GM18511 (cell line): ENCODE measurements around the gene CRK.
"Not testable (repeated sequence)": the region's sequence is repeated elsewhere in the genome, so short reads cannot be mapped to it uniquely, and the experiment has no call there.

Experiments
- ATAC-seq: cut with Tn5 transposase; IDR thresholded peaks from one replicate; pipeline ENCODE4 v1.9.1; 2021; ENCODE audit warnings: mild to moderate bottlenecking, moderate library complexity; ENCODE audit not compliant: unreplicated experiment

CRK gene

DNA sequence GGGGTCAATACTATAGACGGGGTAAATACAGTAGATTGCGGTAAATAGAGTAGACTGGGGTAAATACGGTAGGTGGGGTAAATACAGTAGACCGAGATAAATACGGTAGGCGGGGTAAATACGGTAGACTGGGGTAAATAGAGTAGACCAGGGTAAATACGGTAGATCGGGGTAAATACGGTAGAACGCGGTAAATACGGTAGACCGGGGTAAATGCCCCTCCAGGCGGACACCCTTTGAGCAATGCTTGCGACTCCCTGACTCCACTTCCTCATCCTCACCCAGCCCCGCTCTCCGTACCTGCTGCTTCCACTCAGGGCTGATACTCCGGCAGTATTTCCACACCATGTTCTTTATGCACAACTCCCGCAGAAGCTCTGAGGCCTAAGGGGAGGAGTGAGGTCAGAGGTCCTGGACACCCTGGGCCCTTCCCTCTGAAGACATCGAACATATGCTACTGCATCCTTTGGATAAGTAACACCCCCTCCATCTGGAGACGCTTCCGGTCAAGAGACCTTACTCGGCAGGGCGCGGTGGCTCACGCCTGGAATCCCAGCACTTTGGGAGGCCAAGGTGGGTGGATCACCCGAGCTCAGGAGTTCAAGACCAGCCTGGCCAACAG is 13.3 kb upstream of the CRK start:
- no peak for ATAC-seq

DNA sequence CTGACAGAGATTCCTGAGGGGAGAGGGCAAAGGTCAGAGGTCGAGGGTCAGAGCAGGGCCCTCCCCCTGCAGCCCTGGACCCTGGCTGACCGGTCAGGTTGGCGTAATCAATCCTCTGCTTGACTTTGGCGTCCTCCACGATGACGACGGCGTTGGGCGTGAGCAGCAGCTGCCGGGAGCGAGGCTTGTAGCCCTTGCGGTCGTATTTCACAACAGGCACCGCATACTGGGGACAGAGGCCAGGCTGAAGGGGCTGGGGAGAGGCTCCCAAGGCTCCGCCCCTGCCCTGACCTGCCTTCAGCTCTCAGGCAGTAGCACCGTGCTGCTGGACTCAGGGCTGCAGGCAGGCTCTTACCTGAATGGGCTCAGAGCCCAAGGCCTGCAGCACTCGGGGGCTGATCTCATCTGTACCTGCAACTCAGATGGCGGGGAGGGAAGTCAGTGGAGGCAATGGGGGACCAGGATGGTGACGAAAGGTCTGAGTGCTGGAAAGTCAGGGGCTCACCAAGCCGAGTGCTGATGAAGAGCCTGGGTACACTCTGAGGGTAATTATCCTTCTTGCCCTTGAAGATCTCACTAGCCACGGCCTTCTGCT is 12.0 kb upstream of the CRK start:
- ATAC-seq, result no peak

DNA sequence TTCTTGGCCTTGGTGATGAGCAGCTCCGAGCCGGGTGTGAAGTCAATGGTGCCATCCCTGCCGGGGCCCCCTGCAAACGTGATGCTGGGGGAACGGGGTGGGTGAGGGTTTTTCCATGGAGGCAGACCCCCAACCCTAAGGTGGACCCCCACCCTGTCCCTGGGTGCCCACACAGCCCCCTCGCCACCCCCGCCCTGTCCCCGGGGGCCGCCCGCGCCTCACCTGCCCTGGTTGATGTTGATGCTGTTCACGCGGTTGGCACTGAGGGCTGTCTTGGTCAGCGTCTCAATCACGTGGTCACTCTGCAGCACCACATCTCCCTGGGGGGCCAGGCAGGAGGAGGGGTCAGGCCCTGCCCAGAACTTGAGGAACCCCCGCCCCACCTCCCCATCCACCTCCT is 11.2 kb upstream of the CRK start:
- ATAC-seq, result no peak

DNA sequence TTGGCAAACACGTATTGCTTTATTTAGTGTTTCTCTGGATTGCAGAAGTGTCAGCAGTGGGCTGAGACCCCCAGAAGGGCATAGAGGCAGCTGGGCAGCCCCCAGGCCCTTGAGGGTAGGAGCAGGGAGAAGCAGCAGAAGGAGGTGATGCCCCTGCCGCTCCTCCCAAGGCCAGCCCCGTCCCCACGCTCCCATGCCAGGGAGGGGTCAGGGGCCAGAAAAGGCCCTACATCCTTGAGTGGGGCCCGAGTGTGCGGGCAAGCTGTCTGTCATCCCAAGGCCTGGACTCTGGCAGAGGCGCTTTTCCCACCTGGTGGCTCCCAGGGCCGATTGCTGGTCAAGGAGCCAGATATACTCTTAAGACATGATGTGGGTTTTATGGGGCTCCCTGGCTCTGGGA is 8.2 kb upstream of the CRK start:
- ATAC-seq, result no peak

DNA sequence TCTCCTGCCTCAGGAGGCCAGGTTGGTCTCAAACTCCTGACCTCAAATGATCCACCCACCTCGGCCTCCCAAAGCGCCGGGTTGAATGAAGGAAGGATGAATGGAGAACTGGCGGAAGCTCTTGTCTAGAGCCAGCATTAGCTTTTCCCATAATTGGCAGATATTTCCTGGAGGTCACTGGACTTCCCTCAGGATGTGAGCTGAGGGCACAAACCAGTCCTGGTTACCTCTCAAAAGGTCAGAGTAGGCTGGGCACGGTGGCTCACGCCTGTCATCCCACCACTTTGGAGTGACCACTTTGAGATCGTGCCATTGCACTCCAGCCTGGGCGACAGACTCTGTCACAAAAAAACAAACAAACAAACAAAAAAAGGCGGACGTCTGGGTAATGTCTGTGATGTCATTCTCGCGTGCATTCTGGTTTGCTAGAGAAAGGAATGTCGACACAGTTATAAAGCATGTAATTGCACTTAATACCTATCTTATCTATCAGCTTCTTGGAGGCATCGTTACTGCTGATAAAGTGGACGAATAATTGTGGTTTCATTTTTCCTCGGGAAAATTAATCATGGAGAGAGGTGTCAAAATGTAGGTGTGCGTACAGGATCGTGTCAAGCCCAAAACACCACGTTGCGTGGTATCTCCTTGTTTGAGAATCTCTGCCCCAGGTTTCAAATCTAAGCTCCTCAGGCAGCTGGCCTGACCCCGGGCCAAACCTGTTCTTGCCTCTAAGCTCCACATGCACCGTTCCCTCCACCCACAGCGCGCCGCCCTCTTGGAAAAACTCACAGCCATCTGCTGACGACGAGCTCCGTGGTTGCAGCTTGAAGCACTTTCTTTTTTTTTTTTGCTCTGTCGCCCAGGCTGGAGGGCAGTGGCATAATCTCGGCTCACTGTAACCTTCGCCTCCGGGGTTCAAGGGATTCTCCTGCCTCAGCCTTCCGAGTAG is 6.4 kb upstream of the CRK start:
- no peak for ATAC-seq

DNA sequence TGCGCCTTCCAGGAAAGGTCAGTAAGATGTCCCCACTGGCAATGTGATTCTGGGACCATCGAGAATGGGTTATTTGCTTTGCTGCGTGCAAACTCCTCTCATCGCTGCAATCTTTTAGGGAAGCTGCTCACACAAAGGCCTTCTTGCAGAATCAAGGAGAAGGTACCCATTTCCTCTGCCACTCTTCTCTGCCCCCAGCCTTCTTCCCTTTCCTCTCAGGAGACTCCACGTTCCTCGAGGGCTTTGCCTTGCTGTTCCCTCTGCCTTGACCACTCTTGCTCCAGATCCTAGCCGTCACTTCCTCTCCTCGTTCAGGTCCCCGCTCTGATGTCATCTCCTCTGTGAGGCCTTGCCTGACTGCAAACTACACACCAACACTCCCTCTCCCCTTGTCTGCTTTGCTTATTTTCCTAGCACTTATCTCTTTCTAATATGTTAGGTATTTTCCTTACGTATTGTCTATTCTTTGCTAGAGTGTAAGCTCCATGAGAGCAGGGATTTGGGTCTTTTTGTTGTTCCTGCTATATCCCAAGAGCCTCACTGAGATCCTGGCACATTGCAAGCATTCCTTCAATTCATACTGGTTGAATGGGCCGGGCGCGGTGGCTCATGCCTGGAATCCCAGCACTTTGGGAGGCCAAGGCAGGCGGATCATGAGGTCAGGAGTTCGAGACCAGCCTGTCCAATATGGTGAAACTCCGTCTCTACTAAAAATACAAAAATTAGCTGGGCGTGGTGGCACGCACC is 5.3 kb upstream of the CRK start:
- no peak for ATAC-seq

DNA sequence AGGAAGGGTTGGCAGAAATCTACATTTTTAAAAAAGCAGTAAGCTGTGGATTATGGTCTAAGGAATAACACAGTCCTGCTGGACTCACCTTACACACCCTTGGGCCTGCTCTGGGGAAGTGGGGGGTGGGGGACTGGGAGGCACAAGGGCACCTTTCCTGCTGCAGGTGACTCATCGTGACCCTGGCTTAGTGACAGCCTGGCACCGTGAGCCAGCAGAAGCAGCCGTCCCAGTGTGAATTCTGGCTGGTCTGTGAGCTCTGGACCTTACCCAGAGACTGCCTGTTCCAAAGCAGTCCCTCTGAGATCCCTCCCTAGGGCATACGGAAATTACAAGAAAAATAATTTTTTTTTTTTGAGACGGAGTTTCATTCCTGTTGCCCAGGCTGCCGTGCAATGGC is 4.2 kb upstream of the CRK start:
- ATAC-seq, result no peak

DNA sequence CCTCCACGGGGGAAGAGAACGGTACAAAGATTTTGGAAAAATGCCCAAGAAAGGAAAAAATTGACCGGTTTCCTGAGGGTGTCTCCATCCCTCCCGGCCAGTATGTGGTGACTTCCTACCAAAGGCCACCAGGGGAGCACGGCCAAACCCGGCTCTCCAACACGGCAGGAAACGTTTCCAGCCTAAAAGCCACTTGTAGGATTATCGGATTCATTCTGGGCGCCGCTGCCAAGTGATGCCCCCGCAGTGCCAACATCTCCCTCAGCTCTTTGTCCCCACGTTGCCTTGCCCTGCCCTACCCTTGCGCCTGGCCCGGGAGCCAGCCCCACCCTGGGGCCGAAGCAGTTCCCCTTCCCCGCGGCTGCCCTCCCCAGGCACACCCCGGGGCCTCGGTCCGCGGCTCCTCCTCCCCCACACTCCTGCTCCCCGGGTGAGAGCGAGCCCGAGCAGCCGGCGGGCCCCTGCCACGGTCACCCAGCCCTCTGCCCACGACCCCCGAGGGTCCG is 688 bp downstream of the CRK start:
- ATAC-seq, result peak; percentile 34

DNA sequence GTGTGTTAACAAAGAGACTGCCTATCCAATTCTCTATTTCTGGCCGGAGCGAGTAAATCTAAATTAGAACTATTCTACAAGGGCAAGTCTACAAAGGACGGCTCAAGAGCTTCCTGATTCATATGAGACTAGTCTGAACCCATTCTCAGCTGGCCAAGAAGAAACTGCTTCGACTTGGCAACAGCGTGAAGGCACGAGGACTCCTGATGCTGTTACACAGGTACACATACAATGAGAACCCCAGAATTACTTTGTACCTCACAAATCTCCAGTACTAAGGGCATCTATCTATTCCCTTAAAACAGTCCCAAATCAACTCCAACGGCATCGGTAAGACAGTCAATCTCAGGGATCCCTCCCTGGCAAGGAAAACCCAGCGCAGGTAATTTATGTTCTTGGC is 1.5 kb downstream of the CRK start:
- no peak for ATAC-seq

DNA sequence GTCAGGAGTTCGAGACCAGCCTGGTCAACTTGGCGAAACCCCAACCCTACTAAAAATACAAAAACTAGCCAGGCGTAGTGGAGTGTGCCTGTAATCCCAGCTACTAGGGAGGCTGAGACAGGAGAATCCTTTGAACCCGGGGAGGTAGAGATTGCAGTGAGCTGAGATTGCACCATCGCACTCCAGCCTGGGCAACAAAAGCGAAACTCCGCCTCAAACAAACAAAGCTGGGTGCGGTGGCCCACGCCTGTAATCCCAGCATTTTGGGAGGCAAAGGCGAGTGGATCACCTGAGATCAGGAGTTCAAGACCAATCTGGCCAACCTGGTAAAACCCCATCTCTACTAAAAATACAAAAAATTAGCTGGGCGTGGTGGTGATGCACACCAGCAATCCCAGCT is 2.3 kb downstream of the CRK start:
- not testable (repeated sequence) for ATAC-seq

DNA sequence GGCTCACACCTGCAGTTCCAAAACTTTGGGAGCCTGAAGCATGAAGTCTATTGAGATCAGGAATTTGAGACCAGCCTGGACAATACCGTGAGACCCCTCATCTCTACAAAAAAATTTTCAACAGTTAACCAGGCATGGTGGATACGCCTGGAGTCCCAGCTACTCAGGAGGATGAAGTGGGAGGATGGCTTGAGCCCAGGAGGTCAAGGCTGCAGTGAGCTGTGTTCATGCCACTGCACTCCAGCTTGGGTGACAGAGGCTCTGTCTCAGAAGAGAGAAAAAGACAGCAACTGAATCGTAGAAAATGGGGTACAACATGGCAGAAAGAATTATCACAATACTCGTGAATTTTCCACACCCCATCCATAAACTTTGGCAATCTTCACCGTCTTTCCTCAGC is 3.2 kb downstream of the CRK start:
- no peak for ATAC-seq

DNA sequence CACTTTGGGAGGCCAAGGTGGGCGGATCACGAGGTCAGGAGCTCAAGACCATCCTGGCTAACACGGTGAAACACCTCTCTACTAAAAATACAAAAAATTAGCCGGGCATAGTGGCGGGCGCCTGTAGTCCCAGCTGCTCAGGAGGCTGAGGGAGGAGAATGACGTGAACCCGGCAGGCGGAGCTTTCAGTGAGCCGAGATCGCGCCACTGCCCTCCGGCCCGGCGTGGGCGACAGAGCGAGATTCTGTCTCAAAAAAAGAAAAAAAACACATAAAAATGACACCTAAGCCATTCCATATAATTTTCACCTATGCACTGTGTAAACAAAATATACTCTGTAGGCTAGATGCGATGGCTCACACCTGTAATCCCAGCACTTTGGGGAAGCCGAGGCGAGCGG is 5.8 kb downstream of the CRK start:
- not testable (repeated sequence) for ATAC-seq

DNA sequence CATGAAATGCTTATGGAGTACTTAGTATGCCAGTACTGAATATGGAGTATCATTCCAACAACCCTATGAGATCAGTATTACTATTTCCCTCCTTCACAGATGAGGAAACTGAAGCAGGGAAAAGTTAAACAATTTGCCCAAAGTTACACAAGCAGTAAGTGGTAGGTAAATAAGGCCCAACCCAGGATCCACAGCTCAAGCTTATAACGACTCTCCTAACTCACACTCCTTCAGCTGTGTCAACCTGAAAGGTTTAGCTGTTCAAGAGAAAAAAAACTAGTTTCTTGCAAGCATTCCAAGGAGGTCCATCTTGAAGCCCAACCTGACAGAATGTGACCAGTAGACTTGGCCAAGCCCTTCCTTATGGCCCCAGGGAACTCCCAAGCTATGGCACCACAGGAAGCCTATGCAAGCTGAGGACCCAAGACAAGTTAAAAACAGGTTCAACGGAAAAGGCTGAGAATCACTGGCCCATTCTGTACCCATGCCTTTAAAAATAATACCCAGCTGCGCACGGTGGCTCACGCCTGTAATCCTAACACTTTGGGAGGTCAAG is 6.5 kb downstream of the CRK start:
- ATAC-seq, result no peak

DNA sequence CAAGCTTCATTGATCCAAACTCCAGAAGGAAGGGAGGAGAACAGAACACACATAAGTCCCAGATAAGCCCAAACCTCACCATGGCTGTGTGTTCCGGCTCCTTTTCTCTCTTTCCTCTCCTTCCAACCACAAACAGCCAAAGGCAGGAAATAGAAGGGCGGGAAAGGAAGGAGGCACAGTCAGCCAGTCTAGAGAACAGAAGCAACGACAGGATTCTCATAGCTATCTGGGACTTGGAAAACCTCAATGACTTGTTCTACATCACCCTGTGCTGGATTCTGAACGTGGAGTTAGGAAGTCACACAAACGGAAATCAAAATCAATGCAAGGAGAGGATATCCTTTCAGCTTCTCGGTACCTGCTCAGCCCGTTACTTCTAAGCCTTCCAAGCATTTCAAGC is 9.0 kb downstream of the CRK start:
- no peak for ATAC-seq

DNA sequence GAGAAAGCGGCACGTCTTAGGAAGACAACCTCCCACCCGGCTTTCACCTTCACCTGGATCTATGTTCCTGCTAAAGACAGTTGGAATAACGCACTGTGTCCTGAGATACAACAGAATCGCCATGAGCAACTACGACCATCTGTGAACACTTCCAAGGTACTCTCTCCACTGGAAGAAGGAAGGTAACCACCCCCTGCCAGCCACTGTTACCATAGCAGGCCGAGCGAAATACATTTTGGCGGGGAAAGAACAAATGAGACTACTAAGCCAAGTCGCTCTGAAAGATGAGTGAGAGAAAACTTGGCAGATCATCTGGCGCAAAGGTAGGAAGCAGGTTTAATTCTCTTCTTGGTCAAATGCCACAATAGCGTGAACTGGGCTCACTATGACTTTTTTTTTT is 9.8 kb downstream of the CRK start:
- no peak for ATAC-seq

DNA sequence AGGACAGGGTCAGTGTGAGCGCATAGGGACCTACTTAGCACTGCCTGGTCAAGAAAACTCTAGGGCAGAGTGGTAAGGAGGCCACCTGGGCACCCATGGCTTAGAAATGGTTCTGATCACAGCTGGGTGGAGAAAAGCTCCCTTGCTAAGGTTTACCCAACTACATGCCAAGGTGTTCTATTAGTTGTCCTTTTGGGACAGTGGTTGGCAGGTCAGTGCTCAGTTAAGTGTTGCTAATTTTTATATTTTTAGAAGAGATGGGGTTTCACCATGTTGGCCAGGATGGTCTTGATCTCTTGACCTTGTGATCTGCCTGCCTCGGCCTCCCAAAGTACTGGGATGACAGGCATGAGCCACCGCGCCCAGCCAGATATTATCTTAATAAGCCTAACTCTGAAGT is 10.3 kb downstream of the CRK start:
- not testable (repeated sequence) for ATAC-seq

DNA sequence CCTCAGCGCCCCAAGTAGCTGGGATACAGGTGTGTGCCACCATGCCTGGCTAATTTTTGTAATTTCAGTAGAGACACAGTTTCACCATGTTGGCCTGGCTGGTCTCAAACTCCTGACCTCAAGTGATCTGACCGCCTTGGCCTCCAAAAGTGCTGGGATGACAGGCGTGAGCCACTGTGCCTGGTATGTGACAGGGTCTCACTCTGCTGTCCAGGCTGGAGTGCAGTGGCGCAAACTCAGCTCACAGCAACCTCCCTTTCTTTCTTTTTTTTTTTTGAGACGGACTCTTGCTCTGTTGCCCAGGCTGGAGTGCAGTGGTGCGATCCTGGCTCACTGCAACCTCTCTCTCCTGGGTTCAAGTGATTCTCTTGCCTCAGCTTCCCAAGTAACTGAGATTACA is 13.3 kb downstream of the CRK start:
- ATAC-seq, result not testable (repeated sequence)

DNA sequence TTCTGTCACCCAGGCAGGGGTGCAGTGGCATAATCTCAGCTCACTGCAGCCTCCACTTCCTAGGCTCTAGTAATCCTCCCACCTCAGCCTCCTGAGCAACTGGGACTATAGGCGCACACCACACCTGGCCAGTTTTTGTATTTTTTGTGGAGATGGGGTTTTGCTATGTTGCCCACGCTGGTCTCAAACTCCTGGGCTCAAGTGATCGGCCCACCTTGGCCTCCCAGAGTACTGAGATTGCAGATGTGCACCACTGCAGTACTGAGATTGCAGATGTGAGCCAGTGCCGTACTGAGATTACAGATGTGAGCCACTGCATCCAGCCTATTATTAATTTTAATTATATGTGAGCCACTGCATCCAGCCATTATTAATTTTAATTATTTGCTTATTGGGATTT is 13.8 kb downstream of the CRK start:
- ATAC-seq, result no peak

DNA sequence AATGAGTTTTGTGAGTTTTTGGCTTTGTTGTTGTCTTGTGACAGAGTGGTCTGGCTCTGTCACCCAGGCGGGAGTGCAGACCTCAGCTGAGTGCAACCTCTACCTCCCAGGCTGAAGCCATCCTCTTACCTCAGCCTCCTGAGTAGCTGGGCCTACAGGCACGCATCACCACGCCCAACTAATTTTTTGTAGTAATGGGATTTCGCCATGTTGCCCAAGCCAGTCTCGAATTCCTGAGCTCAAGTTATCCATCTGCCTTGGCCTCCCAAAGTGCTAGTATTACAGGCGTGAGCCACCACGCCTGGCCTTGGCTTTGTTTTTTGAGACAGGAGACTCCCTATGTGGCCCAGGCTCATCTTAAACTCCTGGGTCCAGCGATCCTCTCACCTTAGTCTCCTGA is 15.1 kb downstream of the CRK start:
- no peak for ATAC-seq

DNA sequence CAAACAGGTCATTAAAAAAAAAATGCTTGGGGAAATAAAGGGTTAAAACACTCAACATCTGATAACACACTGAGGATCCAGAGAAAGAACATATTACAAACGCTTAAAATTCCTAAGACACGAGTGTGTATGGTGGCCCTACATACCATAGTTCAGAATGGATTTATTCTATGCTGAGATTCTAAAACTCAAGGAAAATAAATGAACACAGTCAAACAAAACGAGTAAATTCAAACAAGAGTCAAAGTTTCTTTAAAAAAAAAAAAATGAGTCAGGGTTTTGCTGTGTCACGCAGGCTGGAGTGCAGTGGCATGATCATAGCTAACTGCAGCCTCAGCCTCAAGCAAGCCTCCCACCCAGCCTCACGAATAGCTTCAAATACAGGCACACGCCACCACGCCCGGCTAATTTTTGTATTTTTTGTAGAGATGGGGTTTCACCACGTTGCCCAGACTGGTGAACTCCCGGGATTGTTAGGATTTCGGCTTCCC is 17.4 kb downstream of the CRK start:
- ATAC-seq, result no peak

DNA sequence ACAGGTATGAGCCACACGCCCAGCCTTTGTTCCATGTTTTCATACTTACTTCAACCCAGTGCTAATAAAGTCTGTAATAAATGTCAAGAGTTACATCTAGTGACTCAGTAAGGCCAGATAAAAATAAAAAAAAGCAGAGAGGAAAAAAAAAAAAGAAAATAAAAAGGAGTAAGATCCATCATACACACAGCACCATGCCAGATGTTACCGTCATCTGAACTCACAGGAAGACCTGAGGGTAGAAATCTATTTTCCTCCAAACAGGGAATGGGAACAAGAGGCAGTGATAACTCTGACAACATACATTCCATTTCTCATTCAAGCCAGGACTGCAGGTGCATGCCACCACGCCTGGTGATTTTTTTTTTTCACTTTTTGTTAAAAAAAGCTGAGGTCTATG is 20.7 kb downstream of the CRK start:
- no peak for ATAC-seq
